DND-41 (cell line): ENCODE data around the gene PRSS37.

Experiments
- ATAC-seq: fragments of 200-7000 bp; cut with Tn5 transposase; 3 replicates; pipeline ENCODE4 v1.9.1; 2021; ENCODE audit warnings: low read depth; ENCODE audit not compliant: insufficient read depth
- DNase-seq: peaks from one replicate; pipeline ENCODE4 v3.0.0-alpha.2; 2020
- H2AFZ ChIP-seq: 2 replicates; pipeline ENCODE4 v1.6.0; 2012; ENCODE audit warnings: low read depth, low read length
- H3K27ac ChIP-seq: 2 replicates; pipeline ENCODE4 v1.5.1; 2012; ENCODE audit warnings: low read length, inconsistent platforms
- H3K27me3 ChIP-seq: fragments of 200-600 bp; sonication (generic); 2 replicates; pipeline ENCODE4 v1.6.0; 2012; ENCODE audit warnings: low read length, mild to moderate bottlenecking, inconsistent platforms; ENCODE audit not compliant: insufficient read depth, poor library complexity
- H3K36me3 ChIP-seq: 2 replicates; pipeline ENCODE4 v1.5.1; 2012; ENCODE audit warnings: low read length, inconsistent platforms; ENCODE audit not compliant: insufficient read depth
- H3K4me1 ChIP-seq: 2 replicates; pipeline ENCODE4 v1.5.1; 2012; ENCODE audit warnings: mild to moderate bottlenecking, low read length; ENCODE audit not compliant: insufficient read depth
- H3K4me2 ChIP-seq: 2 replicates; pipeline ENCODE4 v1.6.0; 2012; ENCODE audit warnings: mild to moderate bottlenecking, moderate library complexity, low read length, inconsistent platforms; ENCODE audit not compliant: insufficient read depth
- H3K4me3 ChIP-seq, 2 experiments: fragments of 200-600 bp in 1 of 2; shearing (Covaris generic) in 1 of 2; 2 replicates each; pipeline ENCODE4 v1.5.1; 2012 to 2016; ENCODE audit warnings: inconsistent platforms in 2 of 2, low read length in 2 of 2, mild to moderate bottlenecking in 2 of 2, low read depth in 1 of 2, moderate library complexity in 1 of 2
- H3K79me2 ChIP-seq: 2 replicates; pipeline ENCODE4 v1.6.0; 2012; ENCODE audit warnings: low read length, inconsistent platforms; ENCODE audit not compliant: insufficient read depth
- H3K9ac ChIP-seq: 2 replicates; pipeline ENCODE4 v1.6.0; 2012; ENCODE audit warnings: low read depth, mild to moderate bottlenecking, inconsistent platforms, low read length, moderate library complexity
- H3K9me3 ChIP-seq: 2 replicates; pipeline ENCODE4 v1.5.1; 2012; ENCODE audit warnings: low read length, moderate library complexity, mild to moderate bottlenecking, inconsistent platforms; ENCODE audit not compliant: insufficient read depth, severe bottlenecking
- H4K20me1 ChIP-seq: 2 replicates; pipeline ENCODE4 v1.6.0; 2012; ENCODE audit warnings: low read length; ENCODE audit not compliant: insufficient read depth
- CTCF ChIP-seq: IDR thresholded peaks from 2 replicates; pipeline ENCODE4 v1.5.1; 2012; ENCODE audit warnings: borderline replicate concordance, low read length, moderate library complexity, mild to moderate bottlenecking; ENCODE audit not compliant: poor library complexity, severe bottlenecking; ENCODE audit errors: extremely low read depth
- EZH2 ChIP-seq: IDR thresholded peaks from 3 replicates; pipeline ENCODE4 v1.6.1; 2012; ENCODE audit warnings: borderline replicate concordance, low read depth, mild to moderate bottlenecking, moderate library complexity, low read length, inconsistent platforms; ENCODE audit not compliant: severe bottlenecking

The PRSS37 gene

DNA sequence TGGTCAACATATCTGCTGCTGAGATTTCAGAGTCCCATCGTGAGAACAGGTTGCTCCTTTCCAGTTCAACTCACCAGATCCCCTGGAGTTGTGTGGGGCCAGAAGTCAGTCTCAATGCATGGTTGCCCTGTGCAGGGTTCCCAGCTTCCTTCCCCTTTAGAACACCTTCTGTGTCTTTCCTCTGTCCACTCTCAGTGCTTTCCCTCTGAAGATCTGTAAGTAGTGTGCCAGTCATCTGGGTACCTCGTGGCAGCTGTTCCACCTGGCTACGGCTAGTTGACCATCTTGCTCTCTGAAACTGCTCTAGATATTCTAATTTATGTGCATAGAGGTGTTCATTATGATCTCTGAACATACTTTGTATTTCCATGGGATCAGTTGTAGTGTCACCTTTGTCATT, 36.1 kb upstream of the PRSS37 start:
- no peak overlapping the region for H3K27ac ChIP-seq
- H3K79me2 ChIP-seq, result no peaks in the 10 kb centered on the region
- H3K4me2 ChIP-seq, result no peak overlapping the region
- ATAC-seq (no peak), DNase-seq (no peak)
- H3K9ac ChIP-seq, result no peak overlapping the region
- TF ChIP-seq EZH2 (no peak), CTCF (no peak)
- no peaks in the 10 kb centered on the region for H3K4me1 ChIP-seq
- no peak overlapping the region for H2AFZ ChIP-seq
- no peaks in the 10 kb centered on the region for H3K27me3 ChIP-seq
- no peaks in the 10 kb centered on the region for H3K36me3 ChIP-seq
- H4K20me1 ChIP-seq, result no peaks in the 10 kb centered on the region
- H3K4me3 ChIP-seq, result no peak overlapping the region
- H3K9me3 ChIP-seq, result no peaks in the 10 kb centered on the region

GRCh38 chr7:141876371-141876770, 35.1 kb upstream of the PRSS37 start:
- Histone ChIP-seq H2AFZ (no peak overlapping the region), H3K9ac (no peak overlapping the region), H3K79me2 (no peaks in the 10 kb centered on the region), H3K4me1 (no peaks in the 10 kb centered on the region), H3K27ac (no peak overlapping the region), H4K20me1 (no peaks in the 10 kb centered on the region), H3K27me3 (no peaks in the 10 kb centered on the region), H3K4me2 (no peak overlapping the region), H3K36me3 (no peaks in the 10 kb centered on the region), H3K9me3 (no peaks in the 10 kb centered on the region), H3K4me3 (no peak overlapping the region)
- DNase-seq (no peak), ATAC-seq (no peak)
- TF ChIP-seq EZH2, result no peak
- no peak for TF ChIP-seq CTCF

GRCh38 chr7:141875453-141875852, 34.2 kb upstream of the PRSS37 start:
- TF ChIP-seq CTCF (no peak), EZH2 (no peak)
- no peak overlapping the region for H3K4me2 ChIP-seq

DNA sequence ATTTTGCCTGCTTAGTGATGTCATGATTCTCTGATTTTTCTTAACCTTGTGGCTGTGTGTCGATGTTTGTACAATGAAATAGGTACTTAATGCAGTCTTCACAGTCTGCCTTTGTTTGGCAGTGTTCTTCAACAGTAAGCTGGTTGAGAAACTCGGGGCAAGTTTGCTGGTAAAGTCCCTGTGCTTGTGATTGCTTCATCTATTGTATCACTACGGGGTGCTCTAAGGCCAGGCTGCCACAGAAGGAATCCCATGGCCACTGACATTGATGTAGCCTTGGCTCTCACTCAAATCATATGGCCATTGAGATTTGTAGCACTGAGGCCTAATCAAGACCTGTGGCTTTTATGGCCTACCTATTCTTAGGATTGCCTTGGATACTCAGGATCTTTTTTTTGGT, 33.5 kb upstream of the PRSS37 start:
- TF ChIP-seq EZH2 (no peak), CTCF (no peak)
- ATAC-seq (no peak), DNase-seq (no peak)
- Histone ChIP-seq H3K27ac (no peak overlapping the region), H3K4me3 (no peak overlapping the region), H3K27me3 (no peaks in the 10 kb centered on the region), H3K4me1 (no peaks in the 10 kb centered on the region), H3K9ac (no peak overlapping the region), H4K20me1 (no peaks in the 10 kb centered on the region), H3K4me2 (no peak overlapping the region), H2AFZ (no peak overlapping the region), H3K36me3 (no peaks in the 10 kb centered on the region), H3K9me3 (no peaks in the 10 kb centered on the region), H3K79me2 (no peaks in the 10 kb centered on the region)

More at GRCh38 chr7:141875453-141875852, 34.2 kb upstream of the PRSS37 start:
- Histone ChIP-seq H4K20me1 (no peaks in the 10 kb centered on the region), H3K27me3 (no peaks in the 10 kb centered on the region), H3K9ac (no peak overlapping the region), H3K9me3 (no peaks in the 10 kb centered on the region), H3K4me1 (no peaks in the 10 kb centered on the region), H3K79me2 (no peaks in the 10 kb centered on the region), H3K4me3 (no peak overlapping the region), H2AFZ (no peak overlapping the region), H3K27ac (no peak overlapping the region), H3K36me3 (no peaks in the 10 kb centered on the region)
- ATAC-seq (no peak), DNase-seq (no peak)
